Activated naive CD4-positive, alpha-beta T cell treated with anti-CD3 and anti-CD28 coated beads, Interleukin-2, amount 50 U/mL, for 24 hours (primary cell): ENCODE data around the gene OR5H6.
"Not testable (repeated sequence)": the region's sequence is repeated elsewhere in the genome, so short reads cannot be mapped to it uniquely, and the experiment has no call there.

Source experiments
- H3K27ac Mint-ChIP-seq: one replicate; pipeline ENCODE4 v1.8.0; 2021; ENCODE audit warnings: mild to moderate bottlenecking, mixed read lengths
- H3K27me3 Mint-ChIP-seq: one replicate; pipeline ENCODE4 v1.8.0; 2021; ENCODE audit warnings: mixed read lengths
- H3K36me3 Mint-ChIP-seq: one replicate; pipeline ENCODE4 v1.8.0; 2021; ENCODE audit warnings: mixed read lengths
- H3K4me1 Mint-ChIP-seq: one replicate; pipeline ENCODE4 v1.8.0; 2021; ENCODE audit warnings: mixed read lengths
- H3K4me3 Mint-ChIP-seq: one replicate; pipeline ENCODE4 v1.8.0; 2021; ENCODE audit warnings: mild to moderate bottlenecking, mixed read lengths
- H3K9me3 Mint-ChIP-seq: one replicate; pipeline ENCODE4 v1.8.0; 2021; ENCODE audit warnings: mixed read lengths

Gene OR5H6

DNA sequence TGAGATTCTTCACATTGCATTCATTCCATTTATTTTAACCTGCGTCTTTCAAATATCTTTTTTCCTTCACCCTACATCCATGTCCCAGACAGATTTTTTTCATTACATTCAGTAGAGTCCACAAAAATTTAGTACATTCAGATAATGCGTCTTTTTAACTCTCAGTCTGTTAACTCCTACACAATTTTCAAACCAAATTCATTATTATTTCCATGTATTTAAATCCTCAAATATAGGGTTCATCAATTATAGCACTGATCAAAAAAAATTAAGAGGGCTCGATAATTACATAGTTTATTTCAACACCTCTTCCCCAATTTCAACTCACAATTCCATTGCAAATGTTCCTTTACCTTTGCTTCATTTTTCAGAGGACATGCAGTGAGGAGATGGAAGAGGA, at the start of gene OR5H6:
Gene OR5H6, plus strand, starts transcription at position 301 of the 400 bp plus-strand sequence. Its CDS starts 89 bp downstream, at position 390.
- Mint-ChIP-seq H3K36me3 (no peaks in the 10 kb centered on the region), H3K9me3 (peaks cover 14% of the 10 kb centered on the region), H3K27me3 (peaks cover 2% of the 10 kb centered on the region), H3K4me1 (no peaks in the 10 kb centered on the region), H3K27ac (no peak within 1 kb of the TSS), H3K4me3 (no peak within 1 kb of the TSS)

- Mint-ChIP-seq H3K4me3 (no peak overlapping the region), H3K4me1 (no peaks in the 10 kb centered on the region), H3K27ac (no peak overlapping the region), H3K27me3 (no peaks in the 10 kb centered on the region), H3K36me3 (no peaks in the 10 kb centered on the region), H3K9me3 (no peaks in the 10 kb centered on the region)
Measured at GRCh38 chr3:98215051-98215450, 49.0 kb upstream of the OR5H6 start.

- Mint-ChIP-seq H3K4me3 (no peak overlapping the region), H3K27me3 (peaks cover 1% of the 10 kb centered on the region), H3K9me3 (peaks cover 4% of the 10 kb centered on the region), H3K4me1 (no peaks in the 10 kb centered on the region), H3K27ac (no peak overlapping the region), H3K36me3 (no peaks in the 10 kb centered on the region)
Measured at GRCh38 chr3:98223907-98224672, 40.0 kb upstream of the OR5H6 start.

- H3K4me3 Mint-ChIP-seq: no peak overlapping the region
- H3K27me3 Mint-ChIP-seq: peaks cover 5% of the 10 kb centered on the region
- no peaks in the 10 kb centered on the region for H3K4me1 Mint-ChIP-seq
- H3K27ac Mint-ChIP-seq: no peak overlapping the region
- H3K36me3 Mint-ChIP-seq: no peaks in the 10 kb centered on the region
- H3K9me3 Mint-ChIP-seq: peaks cover 2% of the 10 kb centered on the region
Measured at GRCh38 chr3:98232489-98232888, 31.6 kb upstream of the OR5H6 start.

- Mint-ChIP-seq H3K36me3 (no peaks in the 10 kb centered on the region), H3K9me3 (no peaks in the 10 kb centered on the region), H3K27me3 (peaks cover 5% of the 10 kb centered on the region), H3K27ac (no peak overlapping the region), H3K4me1 (no peaks in the 10 kb centered on the region), H3K4me3 (no peak overlapping the region)
Measured at GRCh38 chr3:98233468-98233867, 30.6 kb upstream of the OR5H6 start.

- Mint-ChIP-seq H3K4me1 (no peaks in the 10 kb centered on the region), H3K9me3 (no peaks in the 10 kb centered on the region), H3K27me3 (no peaks in the 10 kb centered on the region), H3K4me3 (no peak overlapping the region), H3K27ac (no peak overlapping the region), H3K36me3 (no peaks in the 10 kb centered on the region)
Measured at GRCh38 chr3:98240131-98240530, 23.9 kb upstream of the OR5H6 start.

- H3K4me1 Mint-ChIP-seq: no peaks in the 10 kb centered on the region
- H3K27ac Mint-ChIP-seq: no peak overlapping the region
- no peaks in the 10 kb centered on the region for H3K9me3 Mint-ChIP-seq
- no peak overlapping the region for H3K4me3 Mint-ChIP-seq
- H3K36me3 Mint-ChIP-seq: no peaks in the 10 kb centered on the region
- peaks cover 2% of the 10 kb centered on the region for H3K27me3 Mint-ChIP-seq
Measured at GRCh38 chr3:98242155-98242554, 21.9 kb upstream of the OR5H6 start.

GRCh38 chr3:98243843-98244242, 20.2 kb upstream of the OR5H6 start:
- Mint-ChIP-seq H3K27ac (no peak overlapping the region), H3K36me3 (no peaks in the 10 kb centered on the region), H3K27me3 (peaks cover 2% of the 10 kb centered on the region), H3K9me3 (no peaks in the 10 kb centered on the region), H3K4me3 (no peak overlapping the region), H3K4me1 (no peaks in the 10 kb centered on the region)

- H3K4me1 Mint-ChIP-seq: no peaks in the 10 kb centered on the region
- H3K36me3 Mint-ChIP-seq: no peaks in the 10 kb centered on the region
- peaks cover 2% of the 10 kb centered on the region for H3K27me3 Mint-ChIP-seq
- H3K4me3 Mint-ChIP-seq: no peak overlapping the region
- H3K9me3 Mint-ChIP-seq: no peaks in the 10 kb centered on the region
- no peak overlapping the region for H3K27ac Mint-ChIP-seq
Measured at GRCh38 chr3:98246142-98246541, 17.9 kb upstream of the OR5H6 start.

DNA sequence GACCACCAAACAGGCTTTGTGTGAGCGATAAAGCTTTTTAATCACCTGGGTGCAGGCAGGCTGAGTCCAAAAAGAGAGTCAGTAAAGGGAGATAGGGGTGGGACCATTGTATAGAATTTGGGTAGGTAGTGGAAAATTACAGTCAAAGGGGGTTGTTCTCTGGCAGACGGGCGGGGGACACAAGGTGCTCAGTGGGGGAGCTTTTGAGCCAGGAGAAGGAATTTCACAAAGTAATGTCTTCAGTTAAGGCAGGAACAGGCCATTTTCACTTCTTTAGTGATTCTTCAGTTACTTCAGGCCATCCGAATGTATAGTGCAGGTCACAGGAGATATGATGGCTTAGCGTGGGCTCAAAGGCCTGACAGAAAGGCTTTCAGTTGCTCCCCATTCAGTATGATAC, 8.0 kb upstream of the OR5H6 start:
- not testable (repeated sequence) for H3K36me3 Mint-ChIP-seq, H3K4me1 Mint-ChIP-seq, H3K27me3 Mint-ChIP-seq, H3K27ac Mint-ChIP-seq, H3K4me3 Mint-ChIP-seq
- H3K9me3 Mint-ChIP-seq: peaks cover 10% of the 10 kb centered on the region

GRCh38 chr3:98259707-98260106, 4.3 kb upstream of the OR5H6 start:
- H3K27me3 Mint-ChIP-seq: peaks cover 2% of the 10 kb centered on the region
- no peaks in the 10 kb centered on the region for H3K4me1 Mint-ChIP-seq
- no peak overlapping the region for H3K27ac Mint-ChIP-seq
- H3K4me3 Mint-ChIP-seq: no peak overlapping the region
- H3K9me3 Mint-ChIP-seq: peaks cover 10% of the 10 kb centered on the region
- H3K36me3 Mint-ChIP-seq: no peaks in the 10 kb centered on the region

- Mint-ChIP-seq H3K27ac (no peak overlapping the region), H3K27me3 (peaks cover 2% of the 10 kb centered on the region), H3K4me3 (no peak overlapping the region), H3K36me3 (no peaks in the 10 kb centered on the region), H3K4me1 (no peaks in the 10 kb centered on the region), H3K9me3 (peaks cover 10% of the 10 kb centered on the region)
Measured at GRCh38 chr3:98262046-98262445, 2.0 kb upstream of the OR5H6 start.

GRCh38 chr3:98269846-98270245, 5.8 kb downstream of the OR5H6 start:
- peaks cover 7% of the 10 kb centered on the region for H3K27me3 Mint-ChIP-seq
- H3K27ac Mint-ChIP-seq: no peak overlapping the region
- H3K9me3 Mint-ChIP-seq: peaks cover 27% of the 10 kb centered on the region
- H3K4me1 Mint-ChIP-seq: no peaks in the 10 kb centered on the region
- H3K4me3 Mint-ChIP-seq: no peak overlapping the region
- H3K36me3 Mint-ChIP-seq: peaks cover 4% of the 10 kb centered on the region

DNA sequence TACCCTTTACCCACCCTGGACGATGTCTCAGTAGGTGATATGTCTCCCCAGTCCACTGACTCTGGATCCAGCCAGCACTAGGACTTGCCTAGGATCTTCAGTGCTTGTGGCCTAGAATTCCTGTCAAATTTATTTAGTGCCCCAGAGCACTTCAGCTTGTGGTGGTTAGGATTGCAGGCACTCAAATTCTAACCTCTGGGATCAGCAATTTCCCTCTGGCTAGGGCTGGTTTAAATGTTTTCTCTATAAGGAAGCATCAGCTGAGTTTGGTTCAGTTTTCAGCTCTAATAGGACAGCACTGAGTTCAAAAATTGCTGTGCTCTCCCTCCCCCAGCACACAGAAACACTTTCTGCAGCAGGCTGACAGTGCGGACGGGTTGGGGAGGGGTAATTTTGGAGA, 8.1 kb downstream of the OR5H6 start:
- peaks cover 27% of the 10 kb centered on the region for H3K9me3 Mint-ChIP-seq
- no peaks in the 10 kb centered on the region for H3K4me1 Mint-ChIP-seq
- peaks cover 4% of the 10 kb centered on the region for H3K36me3 Mint-ChIP-seq
- no peak overlapping the region for H3K4me3 Mint-ChIP-seq
- no peak overlapping the region for H3K27ac Mint-ChIP-seq
- H3K27me3 Mint-ChIP-seq: peaks cover 7% of the 10 kb centered on the region

- no peak overlapping the region for H3K27ac Mint-ChIP-seq
- H3K27me3 Mint-ChIP-seq: peaks cover 5% of the 10 kb centered on the region
- no peaks in the 10 kb centered on the region for H3K4me1 Mint-ChIP-seq
- no peak overlapping the region for H3K4me3 Mint-ChIP-seq
- peaks cover 4% of the 10 kb centered on the region for H3K36me3 Mint-ChIP-seq
- H3K9me3 Mint-ChIP-seq: peaks cover 10% of the 10 kb centered on the region
Measured at GRCh38 chr3:98274914-98275313, 10.9 kb downstream of the OR5H6 start.

DNA sequence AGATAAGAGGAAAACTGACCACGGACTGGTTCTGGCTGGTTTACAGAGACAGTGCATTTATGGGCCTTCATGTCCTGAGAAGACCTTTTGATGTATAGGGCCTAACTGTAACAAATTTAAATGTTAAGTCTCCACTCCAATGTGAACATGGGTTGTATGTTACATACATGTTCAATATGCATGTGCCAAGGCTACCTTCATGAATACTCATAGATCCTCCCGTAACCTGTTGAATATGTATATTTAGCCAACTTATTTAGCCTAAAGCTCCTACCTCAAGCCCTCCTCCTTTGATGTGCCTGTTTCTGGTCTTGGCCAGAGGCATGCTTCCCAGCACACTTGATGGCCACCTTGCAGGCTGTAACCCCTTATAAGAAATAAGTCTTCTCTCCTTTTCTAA, 18.2 kb downstream of the OR5H6 start, which contains the start of gene OR5H2:
Gene OR5H2, plus strand, starts transcription at position 301 of the 400 bp plus-strand sequence. CDS start 398 bp downstream, outside the sequence.
- no peak within 1 kb of the TSS for H3K4me3 Mint-ChIP-seq
- H3K36me3 Mint-ChIP-seq: no peaks in the 10 kb centered on the region
- peaks cover under 1% of the 10 kb centered on the region for H3K27me3 Mint-ChIP-seq
- no peaks in the 10 kb centered on the region for H3K4me1 Mint-ChIP-seq
- H3K9me3 Mint-ChIP-seq: no peaks in the 10 kb centered on the region
- no peak within 1 kb of the TSS for H3K27ac Mint-ChIP-seq

DNA sequence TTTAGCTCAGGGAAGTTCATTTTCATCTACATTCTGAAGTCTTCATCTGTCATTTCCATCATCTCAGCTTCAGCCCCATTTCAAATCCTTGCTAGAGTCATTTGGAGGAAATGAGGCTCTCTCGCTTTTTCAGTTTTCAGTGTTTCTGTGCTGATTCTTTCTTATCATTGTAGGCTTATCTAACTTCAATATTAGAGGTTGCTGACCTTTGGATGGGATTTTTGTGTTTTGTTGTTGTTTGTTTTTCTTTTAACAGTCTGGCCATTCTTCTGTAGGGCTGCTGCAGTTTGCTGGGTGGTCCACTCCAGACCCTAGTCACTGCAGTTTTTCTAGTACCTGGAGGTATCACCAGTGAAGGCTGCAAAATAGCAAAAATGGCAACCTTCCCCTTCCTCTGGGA, 26.9 kb downstream of the OR5H6 start:
- no peak overlapping the region for H3K4me3 Mint-ChIP-seq
- H3K27me3 Mint-ChIP-seq: peaks cover 16% of the 10 kb centered on the region
- no peaks in the 10 kb centered on the region for H3K36me3 Mint-ChIP-seq
- H3K27ac Mint-ChIP-seq: no peak overlapping the region
- no peaks in the 10 kb centered on the region for H3K4me1 Mint-ChIP-seq
- peaks cover 6% of the 10 kb centered on the region for H3K9me3 Mint-ChIP-seq
